Upper lobe of right lung (tissue), 1 donor: ENCODE measurements around the gene ADAMTSL1. TPM values are rescaled to one million over a fixed set of nuclear protein-coding genes. Genes with fewer than 3 reads are reported as not detected.

Experiments used
- ATAC-seq: fragments of 200-7000 bp; cut with Tn5 transposase; one replicate; pipeline ENCODE4 v1.9.1; 2020; ENCODE audit warnings: mild to moderate bottlenecking, moderate library complexity
- DNase-seq: peaks from one replicate; pipeline ENCODE4 v3.0.0-alpha.2; 2020
- H3K27ac ChIP-seq: fragments of 200-600 bp; one replicate; pipeline ENCODE4 v1.8.0; 2022
- H3K27me3 ChIP-seq: fragments of 200-600 bp; one replicate; pipeline ENCODE4 v1.8.0; 2022; ENCODE audit warnings: mild to moderate bottlenecking
- H3K36me3 ChIP-seq: fragments of 200-600 bp; one replicate; pipeline ENCODE4 v1.8.0; 2022
- H3K4me1 ChIP-seq: fragments of 200-600 bp; one replicate; pipeline ENCODE4 v1.8.0; 2022
- H3K4me3 ChIP-seq: fragments of 200-600 bp; one replicate; pipeline ENCODE4 v1.8.0; 2022; ENCODE audit warnings: mild to moderate bottlenecking
- H3K9me3 ChIP-seq: fragments of 200-600 bp; one replicate; pipeline ENCODE4 v1.8.0; 2022
- CTCF ChIP-seq: fragments of 200-600 bp; IDR thresholded peaks from one replicate; pipeline ENCODE4 v1.8.0; 2022; ENCODE audit warnings: antibody characterized with exemption
- intact Hi-C: fragments of 100-400 bp; cut with DNase I; formaldehyde crosslinking; loops from one replicate; pipeline ENCODE4 v1.11.0; 2022
- total RNA-seq: library from RNA; stranded (reverse); fragmentation: NEBNext Ultra II Directional; extraction: Animal tissue kit (Norgen Biotek cat#: 25700); gene quantifications from one replicate; pipeline ENCODE4 v1.2.1, GENCODE V29; 2021
- donor health status: DM: no; HTN: yes; CAD: no; lungs with severe emphysema.

Gene ADAMTSL1
- total RNA-seq, 1 donor from 2014 or later, result 7.3 TPM

- DNase-seq, result no peak
- H3K36me3 ChIP-seq, result no peaks in the 10 kb centered on the region
- H3K27me3 ChIP-seq, result no peaks in the 10 kb centered on the region
- intact Hi-C loops, result no loop called here
- H3K4me1 ChIP-seq, result no peaks in the 10 kb centered on the region
- no peak overlapping the region for H3K4me3 ChIP-seq
- TF ChIP-seq CTCF, result no peak
- H3K9me3 ChIP-seq, result no peaks in the 10 kb centered on the region
- no peak overlapping the region for H3K27ac ChIP-seq
- no peak for ATAC-seq
Observed at GRCh38 chr9:18608371-18608770, 134.4 kb downstream of the ADAMTSL1 start.

GRCh38 chr9:18610956-18611355 is 137.0 kb downstream of the ADAMTSL1 start:
- intact Hi-C loops, result no loop called here
- no peak for ATAC-seq
- DNase-seq, result no peak
- H3K4me3 ChIP-seq, result no peak overlapping the region
- TF ChIP-seq CTCF, result no peak
- H3K4me1 ChIP-seq, result no peaks in the 10 kb centered on the region
- H3K27ac ChIP-seq, result no peak overlapping the region
- no peaks in the 10 kb centered on the region for H3K36me3 ChIP-seq
- H3K9me3 ChIP-seq, result no peaks in the 10 kb centered on the region
- H3K27me3 ChIP-seq, result no peaks in the 10 kb centered on the region

GRCh38 chr9:18611971-18612370 is 138.0 kb downstream of the ADAMTSL1 start:
- no peaks in the 10 kb centered on the region for H3K9me3 ChIP-seq
- H3K27ac ChIP-seq, result no peak overlapping the region
- ATAC-seq (no peak), DNase-seq (no peak)
- intact Hi-C loops, result no loop called here
- no peak for TF ChIP-seq CTCF
- H3K36me3 ChIP-seq, result no peaks in the 10 kb centered on the region
- no peaks in the 10 kb centered on the region for H3K27me3 ChIP-seq
- H3K4me3 ChIP-seq, result no peak overlapping the region
- H3K4me1 ChIP-seq, result no peaks in the 10 kb centered on the region

GRCh38 chr9:18614116-18614515 is 140.2 kb downstream of the ADAMTSL1 start:
- no peak for TF ChIP-seq CTCF
- H3K4me1 ChIP-seq, result no peaks in the 10 kb centered on the region
- H3K36me3 ChIP-seq, result no peaks in the 10 kb centered on the region
- H3K27me3 ChIP-seq, result no peaks in the 10 kb centered on the region
- no peaks in the 10 kb centered on the region for H3K9me3 ChIP-seq
- DNase-seq, result no peak
- ATAC-seq, result no peak
- no peak overlapping the region for H3K27ac ChIP-seq
- intact Hi-C loops, result no loop called here
- no peak overlapping the region for H3K4me3 ChIP-seq

- no peak for TF ChIP-seq CTCF
- no peak for ATAC-seq
- Histone ChIP-seq H3K36me3 (no peaks in the 10 kb centered on the region), H3K4me1 (no peaks in the 10 kb centered on the region), H3K9me3 (no peaks in the 10 kb centered on the region), H3K27ac (no peak overlapping the region), H3K4me3 (no peak overlapping the region), H3K27me3 (no peaks in the 10 kb centered on the region)
- no peak for DNase-seq
- intact Hi-C loops, result no loop called here
Observed at GRCh38 chr9:18614651-18615050, 140.7 kb downstream of the ADAMTSL1 start.

- ATAC-seq (no peak), DNase-seq (no peak)
- no peak overlapping the region for H3K4me3 ChIP-seq
- no peak for TF ChIP-seq CTCF
- intact Hi-C loops, result no loop called here
- no peaks in the 10 kb centered on the region for H3K36me3 ChIP-seq
- no peaks in the 10 kb centered on the region for H3K27me3 ChIP-seq
- no peak overlapping the region for H3K27ac ChIP-seq
- no peaks in the 10 kb centered on the region for H3K9me3 ChIP-seq
- no peaks in the 10 kb centered on the region for H3K4me1 ChIP-seq
Observed at GRCh38 chr9:18616976-18617375, 143.0 kb downstream of the ADAMTSL1 start.
